ENCODE results near the gene PECR. TPM values are rescaled to one million over a fixed set of nuclear protein-coding genes. Genes with fewer than 3 reads are reported as not detected.

PECR gene
- total and polyA plus RNA-seq, 9 of the 15 experiments (the other 6 are each of a cell fraction or from before 2014, with no cell fraction given), result 1.1 to 10.3 (median 8.2) TPM

GRCh38 chr2:216108967-216109921 is 27.6 kb upstream of the PECR start, which contains the start of gene XRCC5 (continued):
- TF ChIP-seq FOXP4 (CRISPR knock-in tag; IDR thresholded peaks at IDR 0.05; ENCODE audit: borderline replicate concordance) (peak; percentile 23; the same call in 1 of the 2 replicates), ZNF408 (CRISPR knock-in tag; IDR thresholded peaks at IDR 0.05; ENCODE audit: low read depth) (no peak), ZNF175 (CRISPR knock-in tag; IDR thresholded peaks at IDR 0.05; ENCODE audit: low read depth) (no peak), ZNF740 (CRISPR knock-in tag; IDR thresholded peaks at IDR 0.05) (no peak), ZNF740 (tag; IDR thresholded peaks at IDR 0.05) (no peak), GTF3C2 (IDR thresholded peaks at IDR 0.05; ENCODE audit: borderline replicate concordance, extremely low read depth, insufficient read length) (no peak), ZNF57 (CRISPR knock-in tag; IDR thresholded peaks at IDR 0.05) (no peak), LARP7 (IDR thresholded peaks at IDR 0.05) (no peak), BRD4 (IDR thresholded peaks at IDR 0.05) (no peak), SETDB1 (IDR thresholded peaks at IDR 0.05; ENCODE audit: low read length) (no peak), C11orf30 (IDR thresholded peaks at IDR 0.05; ENCODE audit: low read depth) (no peak; the same call in 1 of the 2 replicates), PTRF (tag; IDR thresholded peaks at IDR 0.05) (no peak), XRCC4 (IDR thresholded peaks at IDR 0.05; ENCODE audit: extremely low read depth, insufficient read depth, insufficient read length) (no peak), ETS2 (tag; IDR thresholded peaks at IDR 0.05; ENCODE audit: borderline replicate concordance, poor library complexity, severe bottlenecking) (no peak), NRF1 (conservative IDR thresholded peaks at IDR 0.05 in 1 of 2, IDR thresholded peaks at IDR 0.05 in 1 of 2) (peak; percentile 99), HMBOX1 (IDR thresholded peaks at IDR 0.05) (no peak), ELK3 (CRISPR knock-in tag; IDR thresholded peaks at IDR 0.05) (no peak), ATF1 (CRISPR knock-in tag; IDR thresholded peaks at IDR 0.05) (no peak), ATF1 (tag; IDR thresholded peaks at IDR 0.05) (peak; percentile 20; the same call in 1 of the 2 replicates), POLR2G (IDR thresholded peaks at IDR 0.05; ENCODE audit: low read depth, low read length) (peak; percentile 88)
